Lower leg skin (tissue), 4 donors: ENCODE results near the gene CTDSPL. TPM values are rescaled to one million over a fixed set of nuclear protein-coding genes. Genes with fewer than 3 reads are reported as not detected.

Experiments
- DNase-seq, 2 donors: peaks; one replicate each; pipeline ENCODE4 v3.0.0-alpha.2; 2019; ENCODE audit warnings: low spot score in 2 of 2
- H3K4me3 ChIP-seq: fragments of 200-600 bp; sonication (generic); 2 replicates; pipeline ENCODE4 v1.5.1; 2017; ENCODE audit warnings: mild to moderate bottlenecking, low read depth; ENCODE audit not compliant: poor library complexity, severe bottlenecking
- CTCF ChIP-seq, 3 donors: fragments of 450-650 bp; IDR thresholded peaks; one replicate each; pipeline ENCODE4 v1.5.1; 2016; ENCODE audit warnings: antibody characterized with exemption in 3 of 3, mild to moderate bottlenecking in 3 of 3, moderate library complexity in 2 of 3
- POLR2A ChIP-seq, 2 donors: fragments of 450-650 bp; IDR thresholded peaks; one replicate each; pipeline ENCODE4 v1.6.1; 2016 to 2017; ENCODE audit warnings: antibody characterized with exemption in 2 of 2, mild to moderate bottlenecking in 1 of 2, moderate library complexity in 1 of 2
- WGBS, 2 donors: methylation state at CpG; one replicate each; pipeline ENCODE4 v1.1.5; 2018; 5-methylcytosine and 5-hydroxymethylcytosine counted together
- intact Hi-C: fragments of 100-400 bp; cut with DNase I; formaldehyde crosslinking; loops from one replicate; pipeline ENCODE4 v1.15.0; 2023; ENCODE audit warnings: low total_unique reads
- total RNA-seq, 4 donors: library from RNA; depleted of rRNA; stranded (reverse); fragments of >200 nt; gene quantifications; one replicate each; pipeline ENCODE4 v1.1.0, GENCODE V29; 2016

CTDSPL gene
- total RNA-seq, 4 donors from 2014 or later: 59.8 to 97.5 (median 94.6) TPM

- DNase-seq: peak in 1 of 2 donors; percentile 26
- H3K4me3 ChIP-seq: no peak overlapping the region
- TF ChIP-seq CTCF (IDR thresholded peaks at IDR 0.05): no peak
- TF ChIP-seq POLR2A (IDR thresholded peaks at IDR 0.05): no peak
- intact Hi-C loops: no loop called here
- 75 to 87% methylated on average over 5 of the region's 5 CpGs for WGBS, 2 donors
Observed at GRCh38 chr3:37921025-37921424, 59.3 kb downstream of the CTDSPL start.

- no peak for TF ChIP-seq POLR2A (IDR thresholded peaks at IDR 0.05)
- no peak for TF ChIP-seq CTCF (IDR thresholded peaks at IDR 0.05)
- H3K4me3 ChIP-seq: no peak overlapping the region
- intact Hi-C loops: no loop called here
- peak in 1 of 2 donors; percentile 76 for DNase-seq
- WGBS, 2 donors: 27 to 28% methylated on average over 5 of the region's 5 CpGs
Observed at GRCh38 chr3:37922721-37923568, 61.3 kb downstream of the CTDSPL start.

DNA sequence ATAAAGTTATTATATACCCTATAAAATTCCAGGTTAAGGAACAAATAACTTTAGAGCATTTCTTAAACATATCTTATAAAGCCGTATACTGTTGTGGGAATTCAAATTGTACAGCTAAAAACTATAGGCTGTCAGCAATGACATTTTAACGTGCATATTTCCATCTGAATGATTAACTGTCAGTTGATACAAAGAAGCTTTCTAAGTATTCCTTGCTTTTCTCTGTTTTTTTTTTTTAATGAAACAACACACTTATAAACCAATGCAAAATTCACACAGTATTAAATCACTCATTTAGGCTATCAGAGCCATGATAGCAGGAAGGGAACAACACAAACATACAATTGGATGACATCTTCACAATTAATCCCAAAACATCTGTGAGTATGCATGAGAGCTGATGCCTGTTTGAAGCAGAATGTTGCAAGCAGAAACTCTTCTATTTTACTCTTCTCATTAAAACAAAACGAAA, 61.9 kb downstream of the CTDSPL start:
- WGBS, 2 donors: 63% methylated on average over 3 of the region's 3 CpGs
- intact Hi-C loops: no loop called here
- H3K4me3 ChIP-seq: no peak overlapping the region
- DNase-seq: no peak
- TF ChIP-seq CTCF (IDR thresholded peaks at IDR 0.05): no peak
- TF ChIP-seq POLR2A (IDR thresholded peaks at IDR 0.05): no peak

DNA sequence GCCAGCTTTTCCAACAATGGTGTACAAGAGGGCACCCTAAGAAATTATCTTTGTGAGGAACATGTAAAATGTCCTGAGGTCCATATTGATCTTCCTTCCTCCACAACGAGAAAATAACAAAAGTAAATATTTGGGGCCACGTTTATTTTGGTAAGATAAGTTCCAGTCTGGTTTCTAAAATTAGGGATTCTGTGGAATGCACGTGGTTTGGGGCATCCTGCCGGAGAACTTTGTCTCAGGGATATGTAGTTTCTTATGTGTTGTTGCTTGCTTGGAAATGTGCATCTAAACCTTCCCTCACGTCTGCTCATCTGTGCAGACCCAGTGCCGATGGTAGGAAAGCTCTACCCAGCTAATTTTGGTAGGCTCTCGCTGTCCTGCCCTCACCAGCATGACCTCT, 62.8 kb downstream of the CTDSPL start:
- H3K4me3 ChIP-seq: no peak overlapping the region
- no peak for TF ChIP-seq POLR2A (IDR thresholded peaks at IDR 0.05)
- peak in 1 of 2 donors; percentile 63 for DNase-seq
- intact Hi-C loops: no loop called here
- WGBS, 2 donors: 62 to 71% methylated on average over 7 of the region's 7 CpGs

- peak in 1 of 2 donors; percentile 76 for DNase-seq
- H3K4me3 ChIP-seq: no peak overlapping the region
- TF ChIP-seq CTCF (IDR thresholded peaks at IDR 0.05) (no peak), POLR2A (IDR thresholded peaks at IDR 0.05) (no peak)
- intact Hi-C loops: no loop called here
- 82 to 84% methylated on average over 2 of the region's 2 CpGs for WGBS, 2 donors
Observed at GRCh38 chr3:37925157-37925556, 63.5 kb downstream of the CTDSPL start.

DNA sequence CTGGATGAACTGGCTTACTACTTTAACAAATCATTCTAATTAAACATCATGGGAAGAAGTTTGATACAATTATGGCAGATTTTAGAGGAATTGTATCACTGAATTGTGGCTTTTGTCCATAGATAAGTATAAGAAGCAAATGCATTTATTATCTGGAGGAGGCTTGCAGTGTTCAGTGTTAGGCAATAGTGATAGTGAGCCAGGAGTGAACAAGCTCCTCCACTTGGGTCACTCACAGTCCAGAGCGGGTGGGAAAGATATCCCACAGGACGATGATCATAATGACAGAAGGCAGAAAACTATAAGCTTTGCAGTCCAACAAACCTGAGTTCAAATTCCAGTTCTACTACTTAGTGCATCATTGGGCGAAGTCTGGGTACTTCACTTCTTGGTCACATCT, 64.9 kb downstream of the CTDSPL start:
- DNase-seq: no peak
- intact Hi-C loops: no loop called here
- no peak overlapping the region for H3K4me3 ChIP-seq
- TF ChIP-seq POLR2A (IDR thresholded peaks at IDR 0.05) (no peak), CTCF (IDR thresholded peaks at IDR 0.05) (no peak)
- WGBS, 2 donors: 90 to 92% methylated on average over 3 of the region's 3 CpGs
